GM21381 (cell line): ENCODE results near the gene RAB6C.
"Not testable (repeated sequence)": the region's sequence is repeated elsewhere in the genome, so short reads cannot be mapped to it uniquely, and the experiment has no call there.

Source experiments
- ATAC-seq: cut with Tn5 transposase; IDR thresholded peaks from one replicate; pipeline ENCODE4 v1.9.1; 2021; ENCODE audit warnings: mild to moderate bottlenecking, moderate library complexity; ENCODE audit not compliant: unreplicated experiment

RAB6C gene

GRCh38 chr2:129979629-129980155 lies at the start of gene RAB6C:
Gene RAB6C, plus strand, starts transcription at chr2:129979666. Its CDS starts 450 bp downstream, at chr2:129980116.
- not testable (repeated sequence) for ATAC-seq

DNA sequence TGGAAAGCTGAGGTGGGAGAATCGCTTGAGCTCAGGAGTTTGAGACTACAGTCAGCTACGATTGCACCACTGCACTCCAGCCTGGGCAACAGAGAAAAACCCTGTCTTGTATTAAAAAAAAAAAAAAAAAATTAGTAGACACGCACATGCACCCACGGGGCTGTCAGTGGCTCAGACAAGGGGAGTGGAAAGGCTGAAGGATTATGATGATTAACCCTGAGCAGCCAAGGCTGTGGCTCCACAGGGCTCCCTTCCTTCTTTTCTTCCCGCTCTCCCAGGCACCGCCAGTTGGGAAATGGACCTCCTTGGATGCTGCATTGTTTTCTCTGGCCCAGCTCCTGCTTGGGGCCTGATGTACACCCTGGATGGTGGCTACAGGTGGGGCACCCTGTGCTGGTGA lies 49.0 kb upstream of the RAB6C start:
- ATAC-seq: no peak

DNA sequence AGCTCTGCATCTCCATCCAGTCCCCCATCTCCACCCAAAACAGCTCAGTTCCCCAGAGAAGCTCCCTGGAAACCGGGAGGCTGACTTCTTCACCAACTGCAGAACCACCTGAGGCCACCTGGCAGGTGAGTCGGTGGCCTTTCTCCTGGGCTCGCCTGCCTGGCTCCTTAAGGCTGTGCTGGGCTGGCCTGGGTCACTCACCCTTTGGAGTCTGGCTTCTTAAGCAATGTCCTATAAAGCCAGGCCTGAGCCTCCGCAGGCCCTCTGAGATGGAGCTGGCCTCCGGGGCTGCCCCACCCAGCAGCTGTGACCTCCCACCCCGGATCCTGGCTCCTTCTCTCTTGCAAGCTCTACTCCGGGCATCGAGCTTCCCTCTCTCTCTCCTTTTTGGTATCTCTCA lies 46.1 kb upstream of the RAB6C start:
- not testable (repeated sequence) for ATAC-seq

- no peak for ATAC-seq
Observed at GRCh38 chr2:129934044-129934822, 45.2 kb upstream of the RAB6C start.

- no peak for ATAC-seq
Observed at GRCh38 chr2:129935118-129935517, 44.3 kb upstream of the RAB6C start.

DNA sequence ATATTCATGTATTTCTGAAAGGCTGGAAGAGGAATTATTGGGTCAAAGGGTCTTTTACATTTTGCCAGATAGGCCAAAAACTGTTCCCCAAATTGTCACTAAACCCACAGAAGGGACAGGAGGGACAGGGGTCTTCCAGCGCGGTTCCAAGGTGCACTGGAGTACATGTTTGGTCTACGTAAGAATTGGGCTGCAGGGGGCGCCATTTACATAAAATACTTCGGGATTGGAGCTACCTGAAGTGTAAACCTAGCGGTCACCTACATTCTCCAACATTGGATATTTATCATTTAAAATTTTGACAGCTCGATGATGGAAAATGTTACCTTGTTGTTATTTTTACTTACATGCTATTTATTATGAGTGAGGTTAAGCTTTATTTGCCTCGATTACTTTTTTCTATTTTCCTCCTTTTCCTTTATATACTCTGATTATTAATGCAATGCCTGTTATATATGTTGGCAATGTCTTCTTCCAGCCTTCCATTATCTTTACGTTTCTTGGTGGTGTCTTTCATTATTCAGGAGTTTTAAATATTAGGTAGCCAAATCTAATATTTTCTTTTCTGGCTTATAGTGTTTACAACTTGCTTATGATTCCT lies 43.0 kb upstream of the RAB6C start:
- no peak for ATAC-seq

DNA sequence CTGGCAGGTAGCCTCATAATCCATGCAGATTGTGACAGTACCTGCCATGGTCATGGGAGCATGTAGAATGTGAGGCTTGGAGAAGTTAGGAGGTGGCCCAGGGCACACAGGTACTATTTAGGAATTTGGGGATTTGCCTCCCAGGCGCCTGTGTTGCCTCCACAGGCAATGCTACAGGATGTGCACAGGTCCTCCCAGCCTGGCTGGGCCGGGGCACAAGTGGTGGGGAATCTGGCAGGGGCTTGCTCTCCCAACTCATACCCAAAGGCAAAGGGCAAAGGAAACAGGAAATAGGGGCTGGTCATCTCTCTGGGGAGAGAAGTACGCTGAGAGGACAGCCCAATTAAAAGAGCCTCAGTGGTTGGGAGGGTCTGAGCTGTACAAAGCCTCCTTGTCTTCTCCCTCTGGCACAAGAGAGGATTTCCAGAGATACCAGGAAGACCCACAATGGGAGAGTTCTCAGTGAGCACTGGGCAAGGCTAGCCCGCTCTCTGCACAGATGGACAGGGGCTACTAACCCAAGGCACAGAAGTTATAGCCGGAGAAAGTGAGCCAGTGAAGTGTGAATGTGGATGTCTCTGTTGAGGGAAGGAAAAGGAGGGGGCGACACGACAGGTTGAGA lies 40.5 kb upstream of the RAB6C start:
- not testable (repeated sequence) for ATAC-seq

GRCh38 chr2:129943456-129943855 lies 36.0 kb upstream of the RAB6C start:
- not testable (repeated sequence) for ATAC-seq

DNA sequence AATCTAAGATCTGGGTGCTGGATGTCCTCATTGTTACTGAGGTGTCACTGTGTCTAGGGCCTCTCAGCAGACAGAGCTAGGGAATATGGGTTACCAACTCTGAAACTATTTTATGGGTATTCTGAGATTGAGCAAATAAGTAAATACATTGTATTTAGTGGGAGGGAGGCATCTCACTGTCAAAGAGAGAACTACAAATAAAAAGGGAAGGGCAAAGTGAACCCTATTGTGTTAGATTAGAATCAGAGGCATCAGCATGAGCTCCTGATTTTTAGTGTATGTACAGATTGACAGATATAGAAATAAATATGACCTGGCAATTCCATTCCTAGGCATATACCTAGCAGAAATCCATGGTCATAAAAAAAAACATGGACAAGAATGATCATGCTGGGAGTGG lies 33.9 kb upstream of the RAB6C start:
- ATAC-seq: no peak

DNA sequence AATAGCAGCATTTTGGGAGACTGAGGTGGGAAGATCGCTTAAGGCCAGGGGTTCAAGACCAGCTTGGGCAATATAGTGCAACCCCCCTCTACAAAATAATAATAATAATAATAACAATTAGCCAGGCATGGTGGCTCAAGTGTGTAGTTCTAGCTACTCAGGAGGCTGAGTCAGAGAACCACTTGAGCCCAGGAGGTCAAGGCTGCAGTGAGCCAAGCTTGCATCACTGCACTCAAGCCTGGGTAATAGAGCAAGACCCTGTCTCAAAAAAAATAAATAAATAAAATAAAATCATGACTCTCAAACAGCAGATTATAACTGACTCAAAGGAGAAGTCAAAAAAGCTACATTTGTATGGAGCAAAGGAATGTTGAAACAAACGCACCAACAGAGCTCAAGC lies 31.8 kb upstream of the RAB6C start:
- ATAC-seq: not testable (repeated sequence)

- ATAC-seq: not testable (repeated sequence)
Observed at GRCh38 chr2:129956171-129956570, 23.3 kb upstream of the RAB6C start.

DNA sequence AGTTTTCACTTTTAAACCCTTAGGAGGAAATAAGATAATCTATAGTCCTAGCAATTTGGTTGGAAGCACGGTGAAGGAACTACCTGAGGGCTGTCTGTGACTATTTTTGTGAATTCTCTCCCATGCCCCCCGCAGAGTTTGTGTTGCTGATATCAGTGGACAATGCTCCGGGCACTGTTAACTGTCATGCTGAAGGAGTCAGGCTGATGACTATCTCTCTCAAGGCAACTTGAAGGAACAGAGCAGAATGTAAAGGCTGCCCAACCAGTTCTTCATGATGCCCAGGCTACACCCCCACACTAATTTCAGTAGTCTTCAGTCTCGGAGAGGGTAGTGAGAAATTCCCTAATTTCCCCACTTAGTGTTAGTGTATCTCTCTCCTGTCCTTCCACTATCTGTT lies 21.6 kb upstream of the RAB6C start:
- no peak for ATAC-seq

DNA sequence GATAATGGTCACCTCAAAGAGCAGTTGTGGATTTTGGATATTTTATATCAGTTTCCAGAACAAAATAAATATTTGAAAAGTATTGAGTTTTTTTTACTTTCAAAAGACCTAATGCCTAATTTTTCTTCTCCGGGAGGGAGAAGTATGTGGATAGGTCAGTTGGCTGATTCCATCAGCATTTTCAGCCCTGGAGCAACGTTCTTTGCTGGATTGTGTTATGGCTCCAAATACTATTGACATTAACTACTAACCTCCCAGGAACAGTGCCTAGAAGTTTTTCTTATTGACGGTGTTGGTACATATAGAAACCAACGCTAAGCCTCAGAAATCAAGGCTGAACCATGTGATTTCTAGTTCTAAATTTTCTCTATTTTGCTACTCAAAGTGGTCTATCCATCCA lies 20.7 kb upstream of the RAB6C start:
- not testable (repeated sequence) for ATAC-seq

- not testable (repeated sequence) for ATAC-seq
Observed at GRCh38 chr2:129968605-129969004, 10.9 kb upstream of the RAB6C start.

DNA sequence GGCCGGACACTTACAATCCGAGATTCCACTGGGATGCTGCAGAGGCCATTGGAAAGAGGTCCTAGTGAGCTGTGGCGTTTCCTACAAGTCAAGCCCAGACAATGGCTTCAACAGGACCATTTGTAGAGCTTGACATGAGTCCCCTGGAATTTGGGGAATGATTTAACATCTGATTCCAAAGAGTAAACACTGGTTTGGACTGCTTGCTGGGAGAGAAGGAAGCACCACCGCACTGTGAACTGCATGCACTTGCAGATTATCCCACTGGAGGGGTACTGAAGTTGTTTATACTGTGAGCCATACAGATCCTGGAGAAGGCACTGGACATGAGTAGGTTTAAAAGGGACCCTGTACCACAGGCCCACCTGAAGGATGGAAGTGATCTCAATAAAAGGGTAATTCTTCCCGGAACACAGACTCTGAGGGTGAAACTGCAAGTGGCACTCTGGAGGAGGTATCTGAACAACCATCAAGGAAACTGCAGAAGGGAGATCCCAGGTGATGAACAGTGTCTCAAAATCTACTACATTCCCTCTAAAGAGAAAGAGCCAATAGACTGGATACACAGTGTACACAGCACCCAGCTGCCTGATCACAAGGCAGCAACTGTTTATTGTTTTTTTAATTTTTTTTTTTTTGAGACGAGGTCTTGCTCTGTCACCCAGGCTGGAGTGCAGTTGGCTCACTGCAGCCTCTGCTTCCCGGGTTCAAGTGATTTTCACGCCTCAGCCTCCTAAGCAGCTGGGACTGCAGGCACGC lies 4.3 kb upstream of the RAB6C start:
- no peak for ATAC-seq

DNA sequence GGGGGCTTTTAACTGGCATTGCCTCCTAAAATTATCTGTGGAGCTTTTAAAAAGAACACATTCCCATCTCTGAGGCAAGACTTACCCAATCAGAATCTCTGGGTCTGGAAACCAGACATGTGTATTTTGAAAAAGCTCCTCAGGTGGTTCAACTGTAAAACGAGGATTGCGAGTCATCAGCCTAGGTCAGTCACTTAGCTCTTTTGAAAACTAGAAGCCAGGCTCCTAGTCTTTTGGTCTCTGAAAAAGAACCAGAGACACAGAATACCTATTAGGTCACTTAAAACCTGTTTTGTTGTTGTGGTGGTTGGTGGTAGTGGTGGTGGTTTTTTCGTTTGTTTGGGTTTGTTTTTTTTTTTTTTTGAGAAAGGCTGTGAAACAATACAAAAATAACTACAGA lies 2.5 kb upstream of the RAB6C start:
- ATAC-seq: not testable (repeated sequence)

- ATAC-seq: no peak
Observed at GRCh38 chr2:129977986-129978385, 1.5 kb upstream of the RAB6C start.

DNA sequence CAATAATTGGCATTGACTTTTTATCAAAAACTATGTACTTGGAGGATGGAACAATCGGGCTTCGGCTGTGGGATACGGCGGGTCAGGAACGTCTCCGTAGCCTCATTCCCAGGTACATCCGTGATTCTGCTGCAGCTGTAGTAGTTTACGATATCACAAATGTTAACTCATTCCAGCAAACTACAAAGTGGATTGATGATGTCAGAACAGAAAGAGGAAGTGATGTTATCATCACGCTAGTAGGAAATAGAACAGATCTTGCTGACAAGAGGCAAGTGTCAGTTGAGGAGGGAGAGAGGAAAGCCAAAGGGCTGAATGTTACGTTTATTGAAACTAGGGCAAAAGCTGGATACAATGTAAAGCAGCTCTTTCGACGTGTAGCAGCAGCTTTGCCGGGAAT lies 780 bp downstream of the RAB6C start:
- ATAC-seq: not testable (repeated sequence)

GRCh38 chr2:129981689-129982088 lies 2.2 kb downstream of the RAB6C start:
- ATAC-seq: not testable (repeated sequence)

- no peak for ATAC-seq
Observed at GRCh38 chr2:129984426-129984825, 5.0 kb downstream of the RAB6C start.

- not testable (repeated sequence) for ATAC-seq
Observed at GRCh38 chr2:129992415-129993006, 13.0 kb downstream of the RAB6C start.
